Measurements from ENCODE around the gene CLPSL1. TPM values are rescaled to one million over a fixed set of nuclear protein-coding genes. Genes with fewer than 3 reads are reported as not detected.

CLPSL1 gene
- total RNA-seq, 1 donor: not detected

DNA sequence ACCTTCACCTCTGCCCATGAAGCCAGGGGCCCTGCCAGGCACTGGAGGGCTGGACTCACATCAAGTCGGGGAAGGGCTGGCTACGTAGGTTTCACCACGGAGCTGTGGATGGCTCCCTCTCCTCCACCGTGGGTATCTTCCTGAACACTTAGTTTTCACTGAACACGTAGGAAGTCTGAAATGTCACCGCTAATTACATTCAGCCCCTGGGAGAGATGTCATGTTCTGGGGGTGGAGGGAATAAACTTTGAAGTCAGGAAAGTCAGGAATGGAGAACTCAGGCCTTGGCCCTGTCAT is 30.8 kb downstream of the CLPSL1 start:
- Histone ChIP-seq H3K9me3 (ENCODE audit: low read depth, low read length) (no peaks in the 10 kb centered on the region), H3K4me1 (ENCODE audit: insufficient read depth, low read length) (peaks cover 4% of the 10 kb centered on the region), H2AFZ (ENCODE audit: low read length) (no peak overlapping the region), H3K27me3 (ENCODE audit: insufficient read depth, low read length) (no peaks in the 10 kb centered on the region), H4K20me1 (ENCODE audit: insufficient read depth, low read length) (no peaks in the 10 kb centered on the region), H3K27ac (ENCODE audit: low read depth, low read length) (no peak overlapping the region), H3K36me3 (ENCODE audit: insufficient read depth, low read length) (no peaks in the 10 kb centered on the region), H3K79me2 (ENCODE audit: insufficient read depth, low read length) (no peaks in the 10 kb centered on the region), H3K4me2 (ENCODE audit: insufficient read depth, low read length) (no peak overlapping the region), H3K4me3 (ENCODE audit: insufficient read depth, low read length) (no peak overlapping the region)
- TF ChIP-seq, protein P1, sequence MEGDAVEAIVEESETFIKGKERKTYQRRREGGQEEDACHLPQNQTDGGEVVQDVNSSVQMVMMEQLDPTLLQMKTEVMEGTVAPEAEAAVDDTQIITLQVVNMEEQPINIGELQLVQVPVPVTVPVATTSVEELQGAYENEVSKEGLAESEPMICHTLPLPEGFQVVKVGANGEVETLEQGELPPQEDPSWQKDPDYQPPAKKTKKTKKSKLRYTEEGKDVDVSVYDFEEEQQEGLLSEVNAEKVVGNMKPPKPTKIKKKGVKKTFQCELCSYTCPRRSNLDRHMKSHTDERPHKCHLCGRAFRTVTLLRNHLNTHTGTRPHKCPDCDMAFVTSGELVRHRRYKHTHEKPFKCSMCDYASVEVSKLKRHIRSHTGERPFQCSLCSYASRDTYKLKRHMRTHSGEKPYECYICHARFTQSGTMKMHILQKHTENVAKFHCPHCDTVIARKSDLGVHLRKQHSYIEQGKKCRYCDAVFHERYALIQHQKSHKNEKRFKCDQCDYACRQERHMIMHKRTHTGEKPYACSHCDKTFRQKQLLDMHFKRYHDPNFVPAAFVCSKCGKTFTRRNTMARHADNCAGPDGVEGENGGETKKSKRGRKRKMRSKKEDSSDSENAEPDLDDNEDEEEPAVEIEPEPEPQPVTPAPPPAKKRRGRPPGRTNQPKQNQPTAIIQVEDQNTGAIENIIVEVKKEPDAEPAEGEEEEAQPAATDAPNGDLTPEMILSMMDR (IDR thresholded peaks at IDR 0.05; ENCODE audit: extremely low read depth, low read depth, low read length): no peak
- DNase-seq (ENCODE audit: insufficient read length, low spot score, missing footprints): peak; percentile 19

DNA sequence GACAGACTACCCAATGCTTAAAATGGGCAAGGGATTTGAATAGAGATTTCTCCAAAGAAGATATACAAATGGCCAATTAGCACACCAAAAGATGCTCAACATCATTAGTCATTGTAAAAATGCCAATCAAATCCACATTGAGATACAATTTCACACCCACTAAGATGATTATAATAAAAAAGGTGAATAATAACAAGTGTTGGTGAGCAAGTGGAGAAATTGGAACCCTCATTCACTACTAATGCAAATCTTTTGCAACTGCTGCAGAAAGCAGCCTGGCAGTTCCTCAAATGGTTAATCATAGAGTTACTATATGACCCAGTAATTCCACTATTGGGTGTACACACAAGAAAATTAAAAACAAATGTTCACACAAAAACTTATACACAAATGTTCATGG is 36.7 kb downstream of the CLPSL1 start:
- TF ChIP-seq, protein P1 (IDR thresholded peaks at IDR 0.05; ENCODE audit: extremely low read depth, low read depth, low read length): no peak
- H3K27ac ChIP-seq (ENCODE audit: low read depth, low read length): no peak overlapping the region
- no peaks in the 10 kb centered on the region for H3K79me2 ChIP-seq (ENCODE audit: insufficient read depth, low read length)
- no peaks in the 10 kb centered on the region for H3K27me3 ChIP-seq (ENCODE audit: insufficient read depth, low read length)
- peaks cover 2% of the 10 kb centered on the region for H3K9me3 ChIP-seq (ENCODE audit: low read depth, low read length)
- no peak overlapping the region for H2AFZ ChIP-seq (ENCODE audit: low read length)
- no peaks in the 10 kb centered on the region for H3K36me3 ChIP-seq (ENCODE audit: insufficient read depth, low read length)
- H4K20me1 ChIP-seq (ENCODE audit: insufficient read depth, low read length): no peaks in the 10 kb centered on the region
- no peak overlapping the region for H3K4me2 ChIP-seq (ENCODE audit: insufficient read depth, low read length)
- H3K4me3 ChIP-seq (ENCODE audit: insufficient read depth, low read length): no peak overlapping the region
- H3K4me1 ChIP-seq (ENCODE audit: insufficient read depth, low read length): no peaks in the 10 kb centered on the region
- DNase-seq (ENCODE audit: insufficient read length, low spot score, missing footprints): no peak

DNA sequence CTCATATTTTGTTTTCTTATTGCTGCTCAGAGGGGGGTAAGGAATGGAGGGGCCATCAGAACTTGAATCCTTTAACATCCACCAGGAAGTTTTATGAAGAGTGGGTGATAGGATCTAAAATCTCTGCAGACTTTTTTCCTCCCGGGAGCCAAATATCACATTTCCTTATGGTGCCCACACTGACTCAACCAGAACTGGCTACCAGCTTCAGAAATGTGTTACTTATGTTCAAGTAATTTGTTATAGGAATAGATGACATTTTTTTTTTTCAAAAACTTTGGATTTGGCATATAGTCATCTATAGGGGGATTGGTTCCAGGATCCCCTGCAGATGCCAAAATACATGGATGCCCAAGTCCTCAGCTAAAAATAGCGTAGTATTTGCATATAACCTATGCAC is 42.8 kb downstream of the CLPSL1 start:
- H4K20me1 ChIP-seq (ENCODE audit: insufficient read depth, low read length): no peaks in the 10 kb centered on the region
- no peaks in the 10 kb centered on the region for H3K4me1 ChIP-seq (ENCODE audit: insufficient read depth, low read length)
- TF ChIP-seq, protein P1 (IDR thresholded peaks at IDR 0.05; ENCODE audit: extremely low read depth, low read depth, low read length): no peak
- no peaks in the 10 kb centered on the region for H3K27me3 ChIP-seq (ENCODE audit: insufficient read depth, low read length)
- no peak overlapping the region for H3K4me3 ChIP-seq (ENCODE audit: insufficient read depth, low read length)
- H2AFZ ChIP-seq (ENCODE audit: low read length): no peak overlapping the region
- H3K4me2 ChIP-seq (ENCODE audit: insufficient read depth, low read length): no peak overlapping the region
- DNase-seq (ENCODE audit: insufficient read length, low spot score, missing footprints): no peak
- no peak overlapping the region for H3K27ac ChIP-seq (ENCODE audit: low read depth, low read length)
- H3K9me3 ChIP-seq (ENCODE audit: low read depth, low read length): no peaks in the 10 kb centered on the region
- no peaks in the 10 kb centered on the region for H3K36me3 ChIP-seq (ENCODE audit: insufficient read depth, low read length)
- H3K79me2 ChIP-seq (ENCODE audit: insufficient read depth, low read length): no peaks in the 10 kb centered on the region

DNA sequence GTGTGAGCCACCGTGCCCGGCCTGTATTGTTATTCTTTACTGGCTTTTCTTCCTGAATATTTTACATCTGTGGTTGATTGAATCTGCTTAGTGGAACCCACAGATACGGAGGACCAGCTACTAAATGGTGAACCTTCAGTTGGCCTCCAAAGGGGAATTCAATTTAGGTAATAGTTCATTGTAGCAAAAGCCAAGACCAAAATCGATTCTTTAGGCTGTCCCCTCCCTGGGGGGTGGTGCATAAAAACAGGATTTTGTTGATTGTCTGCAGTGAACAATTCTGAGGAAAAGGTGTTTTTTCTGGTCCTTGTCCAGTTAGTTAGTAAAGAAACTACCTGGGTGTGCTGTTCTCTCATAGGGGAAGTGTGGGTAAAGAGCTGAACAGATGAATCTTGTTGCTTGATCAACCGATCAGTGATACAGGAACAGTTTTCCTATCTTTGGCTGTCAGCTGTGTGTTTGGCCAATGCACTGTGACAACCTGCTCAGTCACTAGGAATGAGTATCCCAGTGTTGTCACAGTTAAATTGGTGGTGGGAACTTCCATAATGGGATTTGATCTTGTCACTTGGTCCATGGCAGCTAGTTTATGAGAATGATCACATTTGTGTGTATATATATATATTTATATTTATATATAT is 43.9 kb downstream of the CLPSL1 start:
- H3K27me3 ChIP-seq (ENCODE audit: insufficient read depth, low read length): no peaks in the 10 kb centered on the region
- H3K9me3 ChIP-seq (ENCODE audit: low read depth, low read length): no peaks in the 10 kb centered on the region
- H3K36me3 ChIP-seq (ENCODE audit: insufficient read depth, low read length): no peaks in the 10 kb centered on the region
- TF ChIP-seq, protein P1 (IDR thresholded peaks at IDR 0.05; ENCODE audit: extremely low read depth, low read depth, low read length): no peak
- H4K20me1 ChIP-seq (ENCODE audit: insufficient read depth, low read length): no peaks in the 10 kb centered on the region
- no peak overlapping the region for H3K27ac ChIP-seq (ENCODE audit: low read depth, low read length)
- peak; percentile 47 for DNase-seq (ENCODE audit: insufficient read length, low spot score, missing footprints)
- H3K4me3 ChIP-seq (ENCODE audit: insufficient read depth, low read length): no peak overlapping the region
- no peaks in the 10 kb centered on the region for H3K79me2 ChIP-seq (ENCODE audit: insufficient read depth, low read length)
- H2AFZ ChIP-seq (ENCODE audit: low read length): no peak overlapping the region
- H3K4me1 ChIP-seq (ENCODE audit: insufficient read depth, low read length): no peaks in the 10 kb centered on the region
- no peak overlapping the region for H3K4me2 ChIP-seq (ENCODE audit: insufficient read depth, low read length)
